ENCODE measurements around the gene CTBP2.

CTBP2 gene

DNA sequence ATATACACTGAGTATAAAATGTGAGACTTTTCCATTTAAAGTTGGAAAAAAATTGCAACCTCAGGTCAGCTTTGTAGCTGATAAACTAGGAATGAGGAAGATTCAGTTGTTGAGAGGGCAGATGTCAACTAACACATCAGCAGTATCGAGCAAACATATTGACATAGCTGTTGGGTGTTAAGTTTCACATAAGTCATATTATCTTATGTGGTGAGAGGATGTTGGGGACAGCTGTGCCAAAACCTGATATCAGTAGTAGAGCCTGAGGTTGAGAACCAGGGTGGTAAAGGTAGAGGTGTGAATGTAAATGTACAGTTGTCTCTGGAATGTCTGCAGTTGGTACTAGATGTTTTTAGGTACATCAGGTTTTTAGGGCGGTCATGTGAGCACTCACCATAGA is 213.4 kb downstream of the CTBP2 start:
- DNase-seq (ENCODE audit: low read depth in 2 of 2), result no peak
- no peak for TF ChIP-seq CTCF (IDR thresholded peaks at IDR 0.05; ENCODE audit: low read depth, low read length)
- no peak overlapping the region for H3K4me3 ChIP-seq (replicated peaks in 1 of 2; ENCODE audit: low read depth in 2 of 2, low read length in 2 of 2)

- peak; percentile 51 to 87 for DNase-seq (ENCODE audit: low read depth in 2 of 2)
- TF ChIP-seq CTCF (IDR thresholded peaks at IDR 0.05; ENCODE audit: low read depth, low read length), result no peak
Observed at GRCh38 chr10:124944982-124945381, 215.4 kb downstream of the CTBP2 start.

GRCh38 chr10:124943301-124944092 is 216.9 kb downstream of the CTBP2 start:
- DNase-seq (ENCODE audit: low read depth in 2 of 2), result peak; percentile 68 to 90
- H3K4me3 ChIP-seq (replicated peaks in 1 of 2; ENCODE audit: low read depth in 2 of 2, low read length in 2 of 2), result no peak overlapping the region
- no peak for TF ChIP-seq CTCF (IDR thresholded peaks at IDR 0.05; ENCODE audit: low read depth, low read length)

More at GRCh38 chr10:124944982-124945381, 215.4 kb downstream of the CTBP2 start:
- H3K4me3 ChIP-seq (replicated peaks in 1 of 2; ENCODE audit: low read depth in 2 of 2, low read length in 2 of 2), result no peak overlapping the region

DNA sequence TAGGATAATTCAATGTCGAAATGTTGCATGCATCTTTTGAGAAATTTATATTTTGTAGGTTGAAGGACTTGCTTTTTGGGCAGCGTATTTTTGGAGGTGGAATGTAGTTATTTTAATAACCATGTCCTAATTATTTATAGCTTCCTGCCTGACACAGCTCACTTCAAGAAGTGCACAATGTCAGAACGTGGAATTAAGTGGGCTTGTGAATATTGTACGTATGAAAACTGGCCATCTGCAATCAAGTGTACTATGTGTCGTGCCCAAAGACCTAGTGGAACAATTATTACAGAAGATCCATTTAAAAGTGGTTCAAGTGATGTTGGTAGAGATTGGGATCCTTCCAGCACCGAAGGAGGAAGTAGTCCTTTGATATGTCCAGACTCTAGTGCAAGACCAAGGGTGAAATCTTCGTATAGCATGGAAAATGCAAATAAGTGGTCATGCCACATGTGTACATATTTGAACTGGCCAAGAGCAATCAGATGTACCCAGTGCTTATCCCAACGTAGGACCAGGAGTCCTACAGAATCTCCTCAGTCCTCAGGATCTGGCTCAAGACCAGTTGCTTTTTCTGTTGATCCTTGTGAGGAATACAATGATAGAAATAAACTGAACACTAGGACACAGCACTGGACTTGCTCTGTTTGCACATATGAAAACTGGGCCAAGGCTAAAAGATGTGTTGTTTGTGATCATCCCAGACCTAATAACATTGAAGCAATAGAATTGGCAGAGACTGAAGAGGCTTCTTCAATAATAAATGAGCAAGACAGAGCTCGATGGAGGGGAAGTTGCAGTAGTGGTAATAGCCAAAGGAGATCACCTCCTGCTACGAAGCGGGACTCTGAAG is 217.8 kb downstream of the CTBP2 start:
- DNase-seq (ENCODE audit: low read depth in 2 of 2), result no peak
- H3K4me3 ChIP-seq (replicated peaks in 1 of 2; ENCODE audit: low read depth in 2 of 2, low read length in 2 of 2), result no peak overlapping the region
- TF ChIP-seq CTCF (IDR thresholded peaks at IDR 0.05; ENCODE audit: low read depth, low read length), result no peak

DNA sequence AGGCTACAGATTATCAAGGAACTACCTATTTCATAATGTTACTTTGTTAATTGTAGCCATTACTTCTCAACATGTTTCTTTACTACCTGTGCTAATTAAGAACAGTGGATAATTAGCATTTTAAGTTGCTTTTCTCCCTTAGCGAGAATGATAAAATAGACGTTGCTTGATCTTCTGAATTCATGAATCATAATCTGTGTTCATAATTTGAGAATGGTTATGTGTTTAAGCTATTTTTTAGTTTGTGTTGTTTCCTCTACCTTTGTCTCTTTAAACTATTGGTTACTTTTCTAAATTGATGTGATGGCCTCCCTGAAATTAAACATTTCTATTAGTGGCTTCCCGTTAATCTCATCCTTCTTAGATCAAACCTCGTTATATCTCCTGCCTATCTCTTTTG is 218.5 kb downstream of the CTBP2 start, which contains the start of gene ZRANB1:
ZRANB1 (plus strand) TSS at position 301 of the 400 bp plus-strand sequence. CDS start 371 bp downstream, outside the sequence.
- TF ChIP-seq CTCF (IDR thresholded peaks at IDR 0.05; ENCODE audit: low read depth, low read length), result no peak

GRCh38 chr10:124939290-124939689 is 221.1 kb downstream of the CTBP2 start:
- no peak for TF ChIP-seq CTCF (IDR thresholded peaks at IDR 0.05; ENCODE audit: low read depth, low read length)
- DNase-seq (ENCODE audit: low read depth in 2 of 2), result no peak
- H3K4me3 ChIP-seq (replicated peaks in 1 of 2; ENCODE audit: low read depth in 2 of 2, low read length in 2 of 2), result no peak overlapping the region

More for the DNA sequence above, 218.5 kb downstream of the CTBP2 start, which contains the start of gene ZRANB1:
- H3K4me3 ChIP-seq (replicated peaks in 1 of 2; ENCODE audit: low read depth in 2 of 2, low read length in 2 of 2), result no peak within 1 kb of the TSS
- DNase-seq (ENCODE audit: low read depth in 2 of 2), result no peak
